NCI-H2196 treated with DMSO at 0.1 percent for 48 hours (cell line): ENCODE measurements around the gene ARHGAP4.

Experiments used
- DNase-seq: peaks from one replicate; lab custom pipeline; 2025; ENCODE audit not compliant: unreplicated experiment; lab: John Stamatoyannopoulos, UW

The ARHGAP4 gene

GRCh38 chrX:153947009-153947769 lies 21.1 kb upstream of the ARHGAP4 start:
- peak; percentile 31 for DNase-seq

- DNase-seq, result no peak
These were observed 20.2 kb upstream of the ARHGAP4 start for GRCh38 chrX:153945956-153946943.

GRCh38 chrX:153944800-153945150 lies 18.7 kb upstream of the ARHGAP4 start:
- DNase-seq, result no peak

- DNase-seq, result no peak
These were observed 18.2 kb upstream of the ARHGAP4 start, which contains the start of gene RENBP for GRCh38 chrX:153944140-153944799. TSS of gene RENBP (minus strand) at chrX:153944643. CDS start at chrX:153944610, 33 bp downstream.

GRCh38 chrX:153941336-153942252 lies 15.5 kb upstream of the ARHGAP4 start:
- DNase-seq, result no peak

- no peak for DNase-seq
These were observed 13.5 kb upstream of the ARHGAP4 start for GRCh38 chrX:153939573-153939972.

- no peak for DNase-seq
These were observed 12.2 kb upstream of the ARHGAP4 start for GRCh38 chrX:153938226-153938786.

GRCh38 chrX:153937056-153937455 lies 11.0 kb upstream of the ARHGAP4 start:
- DNase-seq, result no peak

GRCh38 chrX:153935326-153935851 lies 9.3 kb upstream of the ARHGAP4 start:
- no peak for DNase-seq

GRCh38 chrX:153934762-153935325 lies 8.8 kb upstream of the ARHGAP4 start, which contains the start of gene NAA10:
TSS of gene NAA10 (minus strand) at chrX:153935037. CDS start at chrX:153934904, 133 bp downstream.
- peak; percentile 56 for DNase-seq

GRCh38 chrX:153934148-153934761 lies 8.2 kb upstream of the ARHGAP4 start:
- no peak for DNase-seq

- no peak for DNase-seq
These were observed 7.7 kb upstream of the ARHGAP4 start for GRCh38 chrX:153933748-153934147.

GRCh38 chrX:153932220-153932915 lies 6.3 kb upstream of the ARHGAP4 start:
- no peak for DNase-seq

- no peak for DNase-seq
These were observed 5.7 kb upstream of the ARHGAP4 start for GRCh38 chrX:153931748-153932147.

GRCh38 chrX:153931151-153931550 lies 5.1 kb upstream of the ARHGAP4 start:
- no peak for DNase-seq

GRCh38 chrX:153930011-153930910 lies 4.2 kb upstream of the ARHGAP4 start:
- DNase-seq, result no peak

GRCh38 chrX:153929576-153929975 lies 3.5 kb upstream of the ARHGAP4 start:
- DNase-seq, result no peak
